Sigmoid colon (tissue), 4 donors: ENCODE data around the gene ELMO3.

ENCODE experiments used
- EP300 ChIP-seq, 4 donors: sonication (generic); formaldehyde crosslinking; IDR thresholded peaks; one replicate each; pipeline ENCODE4 v1.6.1; 2017; ENCODE audit warnings: antibody characterized with exemption in 4 of 4
- POLR2A ChIP-seq, 2 donors: fragments of 450-650 bp; IDR thresholded peaks; one replicate each; pipeline ENCODE4 v1.6.1; 2016; ENCODE audit warnings: antibody characterized with exemption in 2 of 2, mild to moderate bottlenecking in 2 of 2, moderate library complexity in 2 of 2
- POLR2AphosphoS5 ChIP-seq, 4 donors: sonication (generic); formaldehyde crosslinking; IDR thresholded peaks; one replicate each; pipeline ENCODE4 v1.6.1; 2017; ENCODE audit warnings: antibody characterized with exemption in 4 of 4
- TF ChIP-seq, protein P1 (sequence below), 4 experiments: fragments of 450-650 bp in 3 of 4; fragments of 200-600 bp in 1 of 4; IDR thresholded peaks; one replicate each; pipeline ENCODE4 v1.5.1; 2016 to 2019; ENCODE audit warnings: antibody characterized with exemption in 4 of 4, mild to moderate bottlenecking in 3 of 4, moderate library complexity in 2 of 4

DNA sequence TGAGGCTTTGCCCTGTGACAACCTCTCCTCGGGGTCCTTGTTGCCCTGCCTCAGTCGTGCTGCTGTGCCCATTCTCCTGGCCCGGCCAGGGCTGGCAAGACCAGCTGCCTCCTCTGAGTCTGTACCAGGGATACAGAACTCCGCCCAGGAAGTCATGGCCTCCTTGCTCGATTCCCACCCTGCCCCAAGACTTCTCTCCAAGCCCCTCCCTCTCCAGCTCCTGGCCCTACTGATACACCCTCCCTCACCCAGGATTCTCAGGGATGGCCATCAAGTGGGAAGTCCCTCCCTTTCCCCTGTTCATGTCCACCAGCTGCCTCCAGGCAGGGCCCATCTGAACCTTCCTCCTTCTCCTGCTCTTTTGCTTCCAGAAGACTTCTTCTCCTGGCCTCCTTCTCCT, 16.8 kb downstream of the ELMO3 start:
- TF ChIP-seq, protein P1, sequence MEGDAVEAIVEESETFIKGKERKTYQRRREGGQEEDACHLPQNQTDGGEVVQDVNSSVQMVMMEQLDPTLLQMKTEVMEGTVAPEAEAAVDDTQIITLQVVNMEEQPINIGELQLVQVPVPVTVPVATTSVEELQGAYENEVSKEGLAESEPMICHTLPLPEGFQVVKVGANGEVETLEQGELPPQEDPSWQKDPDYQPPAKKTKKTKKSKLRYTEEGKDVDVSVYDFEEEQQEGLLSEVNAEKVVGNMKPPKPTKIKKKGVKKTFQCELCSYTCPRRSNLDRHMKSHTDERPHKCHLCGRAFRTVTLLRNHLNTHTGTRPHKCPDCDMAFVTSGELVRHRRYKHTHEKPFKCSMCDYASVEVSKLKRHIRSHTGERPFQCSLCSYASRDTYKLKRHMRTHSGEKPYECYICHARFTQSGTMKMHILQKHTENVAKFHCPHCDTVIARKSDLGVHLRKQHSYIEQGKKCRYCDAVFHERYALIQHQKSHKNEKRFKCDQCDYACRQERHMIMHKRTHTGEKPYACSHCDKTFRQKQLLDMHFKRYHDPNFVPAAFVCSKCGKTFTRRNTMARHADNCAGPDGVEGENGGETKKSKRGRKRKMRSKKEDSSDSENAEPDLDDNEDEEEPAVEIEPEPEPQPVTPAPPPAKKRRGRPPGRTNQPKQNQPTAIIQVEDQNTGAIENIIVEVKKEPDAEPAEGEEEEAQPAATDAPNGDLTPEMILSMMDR (IDR thresholded peaks at IDR 0.05): no peak
- TF ChIP-seq EP300 (IDR thresholded peaks at IDR 0.05) (no peak), POLR2A (IDR thresholded peaks at IDR 0.05) (no peak), POLR2AphosphoS5 (IDR thresholded peaks at IDR 0.05) (no peak)
